ENCODE data around the gene CELF4. TPM values are rescaled to one million over a fixed set of nuclear protein-coding genes. Genes with fewer than 3 reads are reported as not detected.
A peak's percentile ranks its signal among the peaks of the same experiment; 100 is the strongest.

Gene CELF4
- total RNA-seq, 3 donors from 2014 or later: 1.0 TPM; not detected in 2

- TF ChIP-seq POLR2A (IDR thresholded peaks at IDR 0.05): no peak
- no peak for TF ChIP-seq POLR2AphosphoS5 (IDR thresholded peaks at IDR 0.05)
- no peak for TF ChIP-seq CTCF (IDR thresholded peaks at IDR 0.05)
- H3K27ac ChIP-seq: peak overlapping the region; percentile 48 to 80
Observed at GRCh38 chr18:37395138-37395537, 170.5 kb downstream of the CELF4 start.

GRCh38 chr18:37394610-37394965, 171.0 kb downstream of the CELF4 start:
- no peaks in the 10 kb centered on the region for H3K4me1 ChIP-seq
- DNase-seq (ENCODE audit: low spot score in 2 of 2): no peak
- intact Hi-C loops (cut with DNase I; ENCODE audit: low total_unique reads): loop anchor here (5.0 kb wide), 1 partner anchor 452 kb away; no protein-coding TSS in a partner anchor
- TF ChIP-seq POLR2AphosphoS5 (IDR thresholded peaks at IDR 0.05) (no peak), POLR2A (IDR thresholded peaks at IDR 0.05) (no peak), CTCF (IDR thresholded peaks at IDR 0.05) (no peak)
- H3K36me3 ChIP-seq: no peaks in the 10 kb centered on the region
- H3K4me3 ChIP-seq: peak overlapping the region; percentile 40 to 74 (median 51)
- H3K27me3 ChIP-seq: peaks cover 0 to 4% of the 10 kb centered on the region in 2 donors
- peaks cover 8% of the 10 kb centered on the region in 2 donors for H3K9me3 ChIP-seq
- H3K27ac ChIP-seq: peak overlapping the region; percentile 48 to 80

More at GRCh38 chr18:37395138-37395537, 170.5 kb downstream of the CELF4 start:
- Histone ChIP-seq H3K9me3 (peaks cover 2 to 3% of the 10 kb centered on the region in 2 donors), H3K4me1 (no peaks in the 10 kb centered on the region), H3K4me3 (no peak overlapping the region), H3K27me3 (peaks cover 0 to 4% of the 10 kb centered on the region in 2 donors), H3K36me3 (no peaks in the 10 kb centered on the region)
- intact Hi-C loops (cut with DNase I; ENCODE audit: low total_unique reads): no loop called here
- no peak for DNase-seq (ENCODE audit: low spot score in 2 of 2)

GRCh38 chr18:37393945-37394609, 171.5 kb downstream of the CELF4 start:
- TF ChIP-seq POLR2AphosphoS5 (IDR thresholded peaks at IDR 0.05) (no peak), POLR2A (IDR thresholded peaks at IDR 0.05) (no peak), CTCF (IDR thresholded peaks at IDR 0.05) (no peak)
- Histone ChIP-seq H3K4me3 (peak overlapping the region; percentile 40 to 74 (median 51)), H3K27me3 (peaks cover 0 to 4% of the 10 kb centered on the region in 2 donors), H3K4me1 (no peaks in the 10 kb centered on the region), H3K27ac (peak overlapping the region; percentile 48 to 80), H3K9me3 (peaks cover 11 to 13% of the 10 kb centered on the region in 2 donors), H3K36me3 (no peaks in the 10 kb centered on the region)
- peak in 1 of 2 donors; percentile 55 for DNase-seq (ENCODE audit: low spot score in 2 of 2)
- intact Hi-C loops (cut with DNase I; ENCODE audit: low total_unique reads): loop anchor here (5.0 kb wide), 1 partner anchor 452 kb away; no protein-coding TSS in a partner anchor

GRCh38 chr18:37393221-37393827, 172.3 kb downstream of the CELF4 start:
- no peak for TF ChIP-seq POLR2AphosphoS5 (IDR thresholded peaks at IDR 0.05)
- Histone ChIP-seq H3K36me3 (no peaks in the 10 kb centered on the region), H3K27me3 (peaks cover 0 to 4% of the 10 kb centered on the region in 2 donors), H3K4me1 (no peaks in the 10 kb centered on the region), H3K9me3 (peaks cover 11 to 20% of the 10 kb centered on the region in 2 donors), H3K27ac (no peak overlapping the region), H3K4me3 (peak overlapping the region in 1 of 3 donors; percentile 74)
- intact Hi-C loops (cut with DNase I; ENCODE audit: low total_unique reads): loop anchor here (5.0 kb wide), 1 partner anchor 451 kb away; no protein-coding TSS in a partner anchor
- no peak for DNase-seq (ENCODE audit: low spot score in 2 of 2)

- no peaks in the 10 kb centered on the region for H3K4me1 ChIP-seq
- no peak overlapping the region for H3K4me3 ChIP-seq
- intact Hi-C loops (cut with DNase I; ENCODE audit: low total_unique reads): loop anchor here (5.0 kb wide), 1 partner anchor 450 kb away; no protein-coding TSS in a partner anchor
- H3K27ac ChIP-seq: no peak overlapping the region
- peaks cover 0 to 4% of the 10 kb centered on the region in 2 donors for H3K27me3 ChIP-seq
- no peak for DNase-seq (ENCODE audit: low spot score in 2 of 2)
- no peaks in the 10 kb centered on the region for H3K36me3 ChIP-seq
- TF ChIP-seq CTCF (IDR thresholded peaks at IDR 0.05): no peak
- TF ChIP-seq POLR2AphosphoS5 (IDR thresholded peaks at IDR 0.05): no peak
- no peak for TF ChIP-seq POLR2A (IDR thresholded peaks at IDR 0.05)
- H3K9me3 ChIP-seq: peaks cover 11 to 22% of the 10 kb centered on the region in 2 donors
Observed at GRCh38 chr18:37392648-37393047, 172.9 kb downstream of the CELF4 start.

Measured in breast epithelium (tissue), 4 donors.